Endothelial cell of hepatic sinusoid (primary cell): Measurements from ENCODE around the gene GNG4.
"Not testable (repeated sequence)": the region's sequence is repeated elsewhere in the genome, so short reads cannot be mapped to it uniquely, and the experiment has no call there.

Experiments used
- in situ Hi-C: cut with HindIII; loops from 2 replicates; pipeline ENCODE4 v1.10.0; 2017; ENCODE audit warnings: low sequenced_read_pairs

Gene GNG4

DNA sequence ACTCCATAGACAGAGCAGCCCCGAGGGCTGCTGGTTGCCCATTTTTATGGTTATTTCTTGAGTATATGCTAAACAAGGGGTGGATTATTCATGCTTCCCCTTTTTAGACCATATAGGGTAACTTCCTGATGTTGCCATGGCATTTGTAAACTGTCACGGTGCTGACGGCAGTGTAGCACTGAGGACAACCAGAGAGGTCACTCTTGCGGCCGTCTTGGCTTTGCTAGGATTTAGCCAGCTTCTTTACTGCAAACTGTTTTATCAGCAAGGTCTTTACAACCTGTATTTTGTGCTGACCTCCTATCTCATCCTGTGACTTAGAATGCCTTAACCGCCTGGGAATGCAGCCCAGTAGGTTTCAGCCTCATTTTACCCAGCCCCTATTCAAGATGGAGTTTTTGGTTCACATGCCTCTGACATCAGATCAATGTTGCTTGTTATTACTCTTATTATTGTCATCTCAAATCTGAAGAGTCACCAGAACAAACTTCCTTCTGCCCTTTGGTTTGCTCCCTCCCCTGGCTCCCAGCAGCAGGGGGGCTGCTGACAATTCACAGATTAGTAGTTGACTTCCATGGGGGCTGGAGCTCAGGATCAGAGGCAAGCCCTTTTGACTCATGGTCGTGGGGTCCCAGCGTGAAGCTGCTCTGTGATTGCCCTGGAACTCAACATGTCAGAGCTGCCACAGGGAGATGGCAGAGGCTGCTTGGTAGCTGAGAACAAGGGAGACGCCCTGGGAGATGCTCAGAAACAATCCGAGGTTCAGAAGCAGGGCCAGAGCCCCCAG is 103.0 kb downstream of the GNG4 start:
- in situ Hi-C loops, result not testable (repeated sequence)

DNA sequence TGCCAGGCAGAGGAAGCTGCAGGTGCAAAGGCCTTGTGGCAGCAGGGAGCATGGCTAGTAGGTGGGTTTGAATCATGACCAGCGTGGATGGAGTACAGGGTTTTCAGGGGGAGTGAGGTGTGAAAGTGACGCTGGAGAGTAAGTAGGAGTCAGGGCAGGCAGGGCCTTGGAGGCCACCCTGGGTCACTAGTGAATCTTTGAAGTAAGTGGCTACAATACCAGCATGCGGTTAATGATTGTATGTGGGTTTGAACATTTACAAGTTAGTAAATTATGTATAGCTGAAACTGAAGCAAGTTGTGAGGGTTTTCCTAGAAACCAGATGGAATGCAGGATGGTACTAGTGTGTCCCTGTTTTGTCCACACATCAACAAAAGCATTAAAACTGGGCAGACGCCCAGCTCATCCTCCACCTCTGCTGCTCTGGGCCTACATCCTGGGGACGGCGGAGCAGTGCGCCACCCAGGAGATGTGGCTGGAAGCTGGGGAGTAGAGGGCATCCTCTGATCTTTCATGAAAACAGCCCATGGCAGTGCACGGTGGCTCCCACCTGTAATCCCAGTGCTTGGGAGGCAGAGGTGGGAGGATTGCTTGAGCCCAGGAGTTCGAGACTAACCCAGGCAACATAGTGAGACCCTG is 104.2 kb downstream of the GNG4 start:
- in situ Hi-C loops, result no loop called here

DNA sequence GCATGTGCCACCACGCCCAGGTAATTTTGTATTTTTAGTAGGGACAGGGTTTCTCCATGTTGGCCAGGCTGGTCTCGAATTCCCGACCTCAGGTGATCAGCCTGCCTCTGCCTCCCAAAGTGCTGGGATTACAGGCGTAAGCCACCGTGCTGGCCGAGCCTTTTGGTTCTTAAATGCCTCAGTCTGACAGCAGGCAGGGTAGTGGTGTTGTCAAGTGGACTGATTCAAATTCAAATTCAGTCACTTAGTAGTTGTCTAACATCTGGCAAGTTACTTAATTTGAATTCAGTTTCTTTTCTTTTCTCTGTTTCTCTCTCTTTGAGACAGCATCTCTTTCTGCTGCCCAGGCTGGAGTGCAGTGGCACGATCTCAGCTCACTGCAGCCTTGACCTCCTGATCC is 106.7 kb downstream of the GNG4 start:
- in situ Hi-C loops, result not testable (repeated sequence)

DNA sequence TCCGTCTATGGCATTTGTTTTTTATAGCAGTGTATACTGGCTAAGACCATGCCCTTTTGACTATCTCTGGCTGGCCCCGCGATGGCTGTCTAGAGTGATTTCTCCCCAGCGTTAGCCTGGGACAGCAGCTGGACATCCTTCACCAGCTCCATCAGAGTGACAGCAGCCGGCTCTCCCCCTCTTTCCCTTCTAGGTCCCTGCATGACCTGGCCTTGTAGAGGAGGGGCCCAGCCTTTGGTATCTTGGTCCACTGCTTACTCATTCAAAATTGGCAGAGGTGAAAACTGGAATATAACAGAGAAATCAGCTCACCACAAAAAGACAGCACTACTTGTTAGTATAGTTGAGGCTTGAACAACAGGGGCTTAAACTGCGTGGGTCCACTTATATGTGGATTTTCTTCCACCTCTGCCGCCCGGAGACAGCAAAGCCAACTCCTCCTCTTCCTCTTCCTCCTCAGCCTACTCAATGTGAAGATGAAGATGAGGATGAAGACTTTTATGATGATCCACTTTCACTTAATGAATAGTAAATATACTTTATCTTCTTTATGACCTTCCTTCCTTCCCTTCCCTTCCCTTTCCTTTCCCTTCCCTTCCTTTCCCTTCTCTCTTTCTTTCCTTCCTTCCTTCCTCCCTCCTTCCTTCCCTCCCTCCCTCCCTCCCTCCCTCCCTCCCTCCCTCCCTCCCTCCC is 116.0 kb downstream of the GNG4 start:
- in situ Hi-C loops, result no loop called here

DNA sequence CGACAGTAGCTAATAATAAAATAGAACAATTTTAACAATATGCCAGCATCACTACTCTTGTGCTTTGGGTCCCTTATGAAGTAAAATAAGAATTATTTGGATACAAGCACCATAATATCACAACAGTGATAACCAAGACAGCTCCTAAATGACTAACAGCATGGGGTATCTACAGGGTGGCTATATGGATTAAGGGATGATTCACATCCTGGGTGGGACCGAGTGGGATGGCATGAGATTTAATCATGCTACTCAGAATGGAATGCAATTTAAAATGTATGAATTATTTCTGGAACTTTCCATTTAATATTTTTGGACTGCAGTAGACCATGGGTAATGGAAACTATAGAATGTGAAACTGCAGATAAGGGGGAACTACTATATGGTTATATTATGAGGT is 117.2 kb downstream of the GNG4 start:
- in situ Hi-C loops, result no loop called here

DNA sequence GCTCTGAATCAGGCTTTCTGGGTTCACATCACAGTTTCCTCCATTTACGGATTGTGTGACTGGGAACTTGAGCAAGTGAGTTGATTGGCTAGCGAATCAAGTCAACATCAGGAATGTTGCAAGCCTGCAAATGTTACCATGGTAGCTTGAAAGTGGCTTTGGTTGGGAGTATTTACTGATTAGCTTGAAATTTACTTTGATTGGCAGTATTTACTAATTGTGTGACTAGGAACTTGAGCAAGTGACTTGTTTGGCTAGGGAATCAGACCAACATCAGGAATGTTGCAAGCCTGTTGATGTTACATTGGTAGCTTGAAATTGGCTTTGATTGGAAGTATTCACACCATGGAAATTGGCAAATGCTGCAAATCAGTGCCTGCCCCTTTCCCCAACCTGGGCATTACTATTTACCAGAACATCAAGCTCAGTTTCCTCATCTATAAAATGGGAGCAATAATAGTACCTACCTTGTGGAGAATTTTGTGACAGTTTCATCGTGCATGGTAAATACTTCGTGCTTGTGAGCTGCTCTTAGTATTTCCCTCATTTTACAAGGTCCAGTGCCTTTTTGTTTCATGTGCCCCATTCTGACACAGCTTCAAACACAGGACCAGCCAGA is 122.3 kb downstream of the GNG4 start:
- in situ Hi-C loops, result loop anchor here (5.0 kb wide), 1 partner anchor 40 kb away; no protein-coding TSS in a partner anchor

DNA sequence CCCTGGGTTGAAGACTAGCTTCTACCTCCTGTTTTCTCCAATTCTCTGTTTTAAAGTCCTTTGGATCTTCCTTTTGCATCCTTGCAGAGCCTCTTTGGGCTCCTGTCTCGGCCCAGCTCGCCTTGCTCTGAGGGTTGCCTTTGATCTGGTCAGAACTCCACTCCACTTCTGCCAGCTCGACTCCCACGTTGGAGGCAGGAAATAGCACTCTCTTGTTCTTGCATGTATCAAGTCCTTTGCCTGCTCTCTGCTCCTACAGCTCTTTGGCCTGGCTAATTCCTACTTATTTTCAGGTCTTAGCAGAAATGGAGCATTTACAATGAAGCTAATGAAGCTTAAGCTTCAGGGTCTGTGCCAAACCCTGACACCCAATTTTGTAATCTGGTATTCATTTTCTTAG is 124.3 kb downstream of the GNG4 start:
- in situ Hi-C loops, result loop anchor here (5.0 kb wide), 1 partner anchor 42 kb away; no protein-coding TSS in a partner anchor

DNA sequence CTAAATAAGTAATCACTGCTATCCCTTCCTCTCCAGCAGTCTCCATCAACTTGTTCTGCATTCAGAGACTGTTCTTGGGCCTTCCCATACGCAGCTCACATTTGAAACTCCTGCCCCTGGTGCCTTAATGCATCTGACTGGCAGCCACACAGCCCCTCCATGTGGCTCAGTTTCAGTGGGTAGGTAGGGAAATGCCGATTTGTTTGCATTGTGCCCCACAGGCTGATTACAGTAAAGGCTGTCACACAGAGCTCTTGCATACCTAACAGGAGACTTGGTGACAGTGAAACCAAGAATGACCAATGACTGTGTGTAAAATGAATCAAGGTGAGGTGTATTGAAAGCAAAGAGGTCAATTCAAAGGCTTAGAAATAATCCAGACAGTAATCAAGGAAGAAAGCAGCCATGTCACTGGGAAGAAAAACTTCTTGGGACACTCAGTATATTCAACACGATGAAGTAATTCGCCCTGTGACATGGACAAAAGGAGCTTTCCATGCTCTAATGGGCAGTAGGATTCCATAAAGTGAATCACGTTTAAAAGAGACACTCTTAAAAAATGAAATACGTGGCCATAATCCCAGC is 132.6 kb downstream of the GNG4 start:
- in situ Hi-C loops, result loop anchor here (5.0 kb wide), 1 partner anchor 110 kb away; no protein-coding TSS in a partner anchor

DNA sequence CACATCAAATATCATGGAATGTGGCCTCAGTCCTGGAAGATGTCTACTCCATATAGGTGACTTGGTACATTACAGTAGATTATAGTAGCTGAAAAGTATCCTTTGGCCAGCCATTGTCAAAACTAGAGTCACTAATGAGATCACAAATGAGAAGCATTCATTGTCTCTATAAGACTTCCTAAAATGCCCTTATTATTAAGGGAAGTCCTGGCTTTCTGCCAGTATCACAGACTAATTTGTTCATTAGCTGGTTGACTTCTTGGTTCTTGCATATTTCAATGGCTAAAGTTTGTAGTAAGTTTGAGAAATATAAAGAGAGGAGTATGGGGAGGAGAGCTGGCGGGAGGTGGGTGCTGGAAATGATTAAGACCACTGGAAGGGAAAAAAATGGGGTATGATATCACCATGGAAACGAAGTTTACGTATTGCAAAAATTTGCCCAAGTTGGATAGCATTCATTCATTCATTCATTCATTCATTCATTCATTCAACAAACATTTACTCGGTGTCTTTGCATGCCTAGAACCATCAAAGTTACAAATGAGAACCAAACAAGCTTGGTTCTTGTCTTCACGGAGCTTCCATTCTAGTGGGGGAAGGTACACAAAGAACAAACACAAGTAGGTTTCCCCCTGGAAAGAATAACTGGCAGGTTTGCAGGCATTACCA is 133.6 kb downstream of the GNG4 start:
- in situ Hi-C loops, result loop anchor here (5.0 kb wide), 1 partner anchor 111 kb away; no protein-coding TSS in a partner anchor

DNA sequence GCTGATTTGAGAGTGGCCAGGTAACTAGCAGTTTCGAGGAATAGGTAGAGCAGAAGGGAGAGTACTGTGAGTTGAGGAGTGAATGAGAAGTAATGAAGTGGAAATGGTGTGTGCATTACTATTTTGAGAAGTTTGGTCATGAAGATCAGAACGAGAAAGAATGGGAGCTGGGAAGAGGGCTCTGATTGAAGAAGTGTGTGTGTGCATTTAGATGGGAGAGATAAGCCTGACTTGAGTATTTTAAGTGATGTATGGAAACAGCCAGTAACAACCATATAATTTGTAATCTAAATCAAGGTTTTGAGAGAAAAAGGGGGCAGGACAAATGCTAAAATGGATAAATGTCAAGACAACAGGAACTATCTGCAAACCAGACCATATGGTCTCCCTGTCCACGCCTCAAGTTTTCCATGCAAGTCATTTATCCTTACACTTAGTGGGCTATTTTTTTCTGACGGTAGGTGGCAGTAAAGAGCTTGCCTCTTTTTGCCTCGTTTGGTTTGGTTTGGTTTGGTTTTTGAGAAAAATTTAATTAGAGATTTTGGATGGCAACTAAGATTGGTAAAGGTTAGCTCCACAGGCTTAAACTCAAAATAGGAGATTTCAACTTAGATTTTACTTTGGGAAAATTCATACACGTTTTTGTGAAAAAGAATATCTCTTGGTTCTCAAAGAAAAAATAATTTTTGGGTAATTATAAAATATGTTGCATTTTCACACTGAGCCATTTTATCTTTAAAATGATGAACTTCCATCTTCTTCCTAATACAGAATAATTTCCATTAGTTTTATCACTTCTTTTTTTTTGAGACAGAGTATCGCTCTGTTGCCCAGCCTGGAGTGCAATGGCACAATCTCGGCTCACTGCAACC is 135.9 kb downstream of the GNG4 start:
- in situ Hi-C loops, result no loop called here

DNA sequence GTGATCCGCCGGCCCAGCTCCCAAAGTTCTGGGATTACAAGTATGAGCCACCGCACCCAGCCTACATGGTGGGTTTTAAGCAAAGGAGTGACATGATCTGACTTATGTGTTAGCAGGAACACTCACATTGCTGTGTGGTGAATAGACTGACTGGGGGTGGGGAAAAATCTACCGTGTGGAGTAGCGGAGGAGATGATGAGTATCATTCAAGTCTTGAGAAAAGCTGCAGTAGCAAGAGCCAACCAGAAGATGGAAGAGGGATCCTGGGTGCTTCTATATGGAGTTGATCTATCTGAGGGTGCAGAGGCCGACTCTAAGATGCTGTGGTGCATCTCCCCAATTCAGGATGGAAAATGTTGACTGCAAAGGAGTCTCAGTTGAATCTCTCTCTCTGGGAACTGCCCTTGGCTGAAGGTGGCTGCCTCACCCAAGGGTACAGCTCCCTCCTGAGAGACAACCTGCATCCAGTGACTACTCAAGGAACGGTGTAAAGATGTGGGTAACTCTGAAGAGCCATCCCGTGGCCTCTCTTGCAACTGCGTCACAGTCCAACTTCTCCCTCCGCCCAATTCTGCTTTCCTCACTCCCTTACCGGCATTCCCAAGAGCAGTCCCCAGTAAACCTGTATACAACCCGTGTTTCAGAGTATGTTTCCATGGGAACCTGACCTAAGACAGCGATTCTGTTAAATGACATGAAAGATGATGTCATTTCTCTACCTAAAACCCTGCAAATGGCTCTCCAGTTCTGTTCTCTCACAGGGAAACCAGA is 137.9 kb downstream of the GNG4 start:
- in situ Hi-C loops, result no loop called here

DNA sequence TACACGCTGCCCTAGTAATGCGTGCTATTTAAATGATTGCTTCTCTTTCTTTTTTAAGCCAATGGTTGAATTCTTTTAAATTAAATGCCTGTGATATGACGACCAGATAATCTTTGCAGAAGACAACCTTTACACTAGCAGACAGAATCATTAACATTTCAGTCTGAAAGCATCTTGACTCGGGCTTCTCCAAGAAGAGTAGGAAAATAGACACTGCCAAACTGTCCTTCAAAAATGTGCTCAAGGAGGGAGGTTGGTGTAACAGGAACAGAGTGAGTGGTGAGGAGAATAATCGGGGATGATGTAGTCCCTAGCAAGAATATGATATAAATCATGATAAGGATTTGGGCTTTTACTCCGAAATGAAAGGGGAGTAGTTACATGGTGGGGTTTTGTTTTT is 138.8 kb downstream of the GNG4 start:
- in situ Hi-C loops, result no loop called here

DNA sequence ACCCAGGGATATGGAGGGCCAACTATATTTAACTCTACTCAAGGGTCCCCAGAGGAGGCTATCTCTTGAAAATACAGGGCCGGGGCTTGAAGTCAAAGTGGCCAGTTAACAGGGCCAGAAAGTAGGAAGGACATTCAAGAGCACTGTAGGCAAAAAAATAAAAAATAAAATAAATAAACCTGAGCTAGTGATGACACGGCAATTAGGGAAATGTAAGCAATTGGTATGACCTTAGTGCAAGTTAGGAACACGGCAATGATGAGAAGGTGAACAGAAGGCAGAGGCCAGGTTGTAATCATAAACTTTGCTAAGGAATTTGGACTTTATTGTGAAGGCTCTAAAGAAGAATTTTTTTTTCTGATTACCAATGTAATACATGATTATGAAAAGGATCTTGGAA is 142.0 kb downstream of the GNG4 start:
- in situ Hi-C loops, result no loop called here

DNA sequence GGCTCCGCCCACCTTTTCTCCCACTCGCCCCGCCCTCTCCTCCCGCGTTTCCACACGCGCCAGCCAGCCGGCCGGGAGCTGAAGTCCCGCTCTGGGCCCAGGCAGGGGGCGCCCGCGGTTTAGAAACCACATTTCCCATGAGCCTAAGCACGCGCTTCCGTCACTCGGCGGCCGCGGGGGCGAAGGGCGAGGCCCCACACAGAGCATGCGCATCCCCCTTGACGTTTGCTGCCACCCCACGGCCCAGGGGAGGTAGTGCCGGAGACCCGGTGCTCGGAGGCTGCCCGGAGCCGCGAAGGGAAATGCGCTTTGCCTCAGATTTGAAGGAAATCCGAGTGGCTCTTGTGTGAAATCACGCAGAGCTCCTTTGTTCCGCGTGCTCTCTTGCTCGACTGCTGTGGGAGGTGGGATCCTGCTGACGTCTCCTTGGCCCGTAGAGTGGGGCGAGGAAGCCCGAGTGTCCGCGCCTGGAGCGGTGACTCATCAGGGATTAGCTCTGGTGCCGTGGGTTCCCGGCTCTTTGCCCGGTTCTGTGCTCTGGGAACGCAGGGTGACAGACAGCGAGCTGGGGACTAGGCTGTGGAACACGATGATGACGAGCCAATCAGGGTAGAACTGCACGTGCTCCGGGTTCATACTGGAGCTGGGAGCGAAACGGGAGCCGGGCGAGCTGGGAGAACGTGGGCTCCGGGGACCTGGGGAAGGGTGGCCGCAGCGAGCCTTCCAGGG is 144.9 kb downstream of the GNG4 start:
- in situ Hi-C loops, result no loop called here

DNA sequence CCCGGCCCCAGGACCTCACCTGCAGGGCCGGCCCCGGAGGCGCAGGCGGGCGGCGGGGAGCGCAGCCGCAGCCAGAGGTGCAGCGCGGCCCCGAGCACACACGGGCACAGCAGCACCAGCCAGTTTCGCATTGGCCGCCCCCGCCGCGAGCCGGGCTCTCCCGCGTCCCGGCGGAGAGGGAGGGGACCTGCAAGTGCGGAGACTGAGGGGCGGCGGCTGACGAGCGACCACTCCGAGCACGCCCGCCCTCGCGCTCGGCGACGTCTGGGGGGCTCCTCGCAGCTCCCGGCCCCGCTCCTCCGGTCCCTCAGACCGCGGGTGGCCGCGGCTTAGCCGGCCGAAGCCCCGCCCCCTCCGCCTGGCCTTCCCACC is 145.5 kb downstream of the GNG4 start, which contains the start of gene B3GALNT2:
B3GALNT2 (minus strand) TSS at position 331 of the 372 bp plus-strand sequence; CDS start at position 131, 200 bp downstream.
- in situ Hi-C loops, result no loop called here

DNA sequence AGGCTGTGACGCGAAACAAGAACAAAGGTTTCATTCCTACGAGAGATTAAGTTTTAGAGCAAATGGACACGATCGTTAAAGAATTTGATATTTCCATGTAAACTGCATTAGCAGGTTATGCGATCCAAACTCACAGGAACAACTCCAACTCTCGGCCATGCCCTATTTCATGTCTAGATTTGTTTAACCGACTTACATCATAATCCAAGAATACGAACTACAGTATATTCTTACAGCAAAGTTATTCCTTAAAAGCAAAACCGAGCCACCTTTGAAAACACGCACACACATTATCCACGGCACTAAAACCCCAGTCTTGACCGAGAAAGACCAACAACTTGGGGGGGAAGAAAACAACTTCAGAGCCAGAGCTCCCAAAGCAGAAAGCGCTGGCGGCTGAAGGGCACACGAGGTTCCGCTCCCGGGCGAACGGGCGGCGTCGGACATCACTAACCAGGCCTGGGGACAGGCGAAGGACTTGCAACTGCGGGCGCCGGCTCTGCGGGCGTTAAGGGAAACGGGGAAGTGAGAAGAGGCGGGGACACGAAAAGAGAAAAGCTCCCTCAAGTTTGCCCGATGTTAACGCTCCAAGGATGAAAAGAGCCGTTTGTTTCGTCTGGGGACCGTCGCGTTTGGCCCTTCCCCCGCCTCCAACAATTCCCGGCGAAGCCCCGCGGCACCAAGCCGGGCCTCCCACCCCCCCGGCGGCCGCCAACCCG is 146.0 kb downstream of the GNG4 start:
- in situ Hi-C loops, result no loop called here
